ENCODE data around the gene SH3RF1. TPM values are rescaled to one million over a fixed set of nuclear protein-coding genes. Genes with fewer than 3 reads are reported as not detected.

The SH3RF1 gene
- total and polyA plus RNA-seq, 2 experiments from 2014 or later = 7.8 to 12.4 TPM

- DNase-seq (ENCODE audit: low spot score) (no peak), ATAC-seq (no peak)
- Histone ChIP-seq H3K4me1 (ENCODE audit: insufficient read depth) (no peaks in the 10 kb centered on the region), H4K20me1 (replicated peaks; ENCODE audit: insufficient read depth) (peaks cover 2% of the 10 kb centered on the region; the same call in 1 of the 2 replicates), H3K4me3 (no peak overlapping the region), H3F3A (replicated peaks; ENCODE audit: low read depth) (no peaks in the 10 kb centered on the region), H3K4me2 (no peak overlapping the region), H3K9me2 (ENCODE audit: insufficient read depth) (no peaks in the 10 kb centered on the region), H3K27me3 (ENCODE audit: insufficient read depth) (no peaks in the 10 kb centered on the region), H3K36me3 (ENCODE audit: insufficient read depth) (peaks cover 3% of the 10 kb centered on the region), H2AFZ (no peak overlapping the region), H3K27ac (ENCODE audit: low read depth) (no peak overlapping the region), H3K79me2 (replicated peaks; ENCODE audit: insufficient read depth) (no peaks in the 10 kb centered on the region)
- no peak overlapping the region for H3K27ac Mint-ChIP-seq
- TF ChIP-seq, protein P1, sequence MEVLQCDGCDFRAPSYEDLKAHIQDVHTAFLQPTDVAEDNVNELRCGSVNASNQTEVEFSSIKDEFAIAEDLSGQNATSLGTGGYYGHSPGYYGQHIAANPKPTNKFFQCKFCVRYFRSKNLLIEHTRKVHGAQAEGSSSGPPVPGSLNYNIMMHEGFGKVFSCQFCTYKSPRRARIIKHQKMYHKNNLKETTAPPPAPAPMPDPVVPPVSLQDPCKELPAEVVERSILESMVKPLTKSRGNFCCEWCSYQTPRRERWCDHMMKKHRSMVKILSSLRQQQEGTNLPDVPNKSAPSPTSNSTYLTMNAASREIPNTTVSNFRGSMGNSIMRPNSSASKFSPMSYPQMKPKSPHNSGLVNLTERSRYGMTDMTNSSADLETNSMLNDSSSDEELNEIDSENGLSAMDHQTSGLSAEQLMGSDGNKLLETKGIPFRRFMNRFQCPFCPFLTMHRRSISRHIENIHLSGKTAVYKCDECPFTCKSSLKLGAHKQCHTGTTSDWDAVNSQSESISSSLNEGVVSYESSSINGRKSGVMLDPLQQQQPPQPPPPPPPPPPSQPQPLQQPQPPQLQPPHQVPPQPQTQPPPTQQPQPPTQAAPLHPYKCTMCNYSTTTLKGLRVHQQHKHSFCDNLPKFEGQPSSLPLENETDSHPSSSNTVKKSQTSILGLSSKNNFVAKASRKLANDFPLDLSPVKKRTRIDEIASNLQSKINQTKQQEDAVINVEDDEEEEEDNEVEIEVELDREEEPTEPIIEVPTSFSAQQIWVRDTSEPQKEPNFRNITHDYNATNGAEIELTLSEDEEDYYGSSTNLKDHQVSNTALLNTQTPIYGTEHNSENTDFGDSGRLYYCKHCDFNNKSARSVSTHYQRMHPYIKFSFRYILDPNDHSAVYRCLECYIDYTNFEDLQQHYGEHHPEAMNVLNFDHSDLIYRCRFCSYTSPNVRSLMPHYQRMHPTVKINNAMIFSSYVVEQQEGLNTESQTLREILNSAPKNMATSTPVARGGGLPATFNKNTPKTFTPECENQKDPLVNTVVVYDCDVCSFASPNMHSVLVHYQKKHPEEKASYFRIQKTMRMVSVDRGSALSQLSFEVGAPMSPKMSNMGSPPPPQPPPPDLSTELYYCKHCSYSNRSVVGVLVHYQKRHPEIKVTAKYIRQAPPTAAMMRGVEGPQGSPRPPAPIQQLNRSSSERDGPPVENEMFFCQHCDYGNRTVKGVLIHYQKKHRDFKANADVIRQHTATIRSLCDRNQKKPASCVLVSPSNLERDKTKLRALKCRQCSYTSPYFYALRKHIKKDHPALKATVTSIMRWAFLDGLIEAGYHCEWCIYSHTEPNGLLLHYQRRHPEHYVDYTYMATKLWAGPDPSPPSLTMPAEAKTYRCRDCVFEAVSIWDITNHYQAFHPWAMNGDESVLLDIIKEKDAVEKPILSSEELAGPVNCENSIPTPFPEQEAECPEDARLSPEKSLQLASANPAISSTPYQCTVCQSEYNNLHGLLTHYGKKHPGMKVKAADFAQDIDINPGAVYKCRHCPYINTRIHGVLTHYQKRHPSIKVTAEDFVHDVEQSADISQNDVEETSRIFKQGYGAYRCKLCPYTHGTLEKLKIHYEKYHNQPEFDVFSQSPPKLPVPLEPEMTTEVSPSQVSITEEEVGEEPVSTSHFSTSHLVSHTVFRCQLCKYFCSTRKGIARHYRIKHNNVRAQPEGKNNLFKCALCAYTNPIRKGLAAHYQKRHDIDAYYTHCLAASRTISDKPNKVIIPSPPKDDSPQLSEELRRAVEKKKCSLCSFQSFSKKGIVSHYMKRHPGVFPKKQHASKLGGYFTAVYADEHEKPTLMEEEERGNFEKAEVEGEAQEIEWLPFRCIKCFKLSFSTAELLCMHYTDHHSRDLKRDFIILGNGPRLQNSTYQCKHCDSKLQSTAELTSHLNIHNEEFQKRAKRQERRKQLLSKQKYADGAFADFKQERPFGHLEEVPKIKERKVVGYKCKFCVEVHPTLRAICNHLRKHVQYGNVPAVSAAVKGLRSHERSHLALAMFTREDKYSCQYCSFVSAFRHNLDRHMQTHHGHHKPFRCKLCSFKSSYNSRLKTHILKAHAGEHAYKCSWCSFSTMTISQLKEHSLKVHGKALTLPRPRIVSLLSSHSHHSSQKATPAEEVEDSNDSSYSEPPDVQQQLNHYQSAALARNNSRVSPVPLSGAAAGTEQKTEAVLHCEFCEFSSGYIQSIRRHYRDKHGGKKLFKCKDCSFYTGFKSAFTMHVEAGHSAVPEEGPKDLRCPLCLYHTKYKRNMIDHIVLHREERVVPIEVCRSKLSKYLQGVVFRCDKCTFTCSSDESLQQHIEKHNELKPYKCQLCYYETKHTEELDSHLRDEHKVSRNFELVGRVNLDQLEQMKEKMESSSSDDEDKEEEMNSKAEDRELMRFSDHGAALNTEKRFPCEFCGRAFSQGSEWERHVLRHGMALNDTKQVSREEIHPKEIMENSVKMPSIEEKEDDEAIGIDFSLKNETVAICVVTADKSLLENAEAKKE (CRISPR knock-in tag; IDR thresholded peaks at IDR 0.05) = no peak
- TF ChIP-seq NANOG (IDR thresholded peaks at IDR 0.05; ENCODE audit: borderline replicate concordance) (no peak), EZH2 (IDR thresholded peaks at IDR 0.05; ENCODE audit: low read depth, unreplicated experiment) (no peak), CTCF (conservative IDR thresholded peaks at IDR 0.05; ENCODE audit: low read depth in 2 of 2) (no peak), POLR2AphosphoS5 (IDR thresholded peaks at IDR 0.05; ENCODE audit: low read depth) (no peak), STAT1 (IDR thresholded peaks at IDR 0.05; ENCODE audit: unreplicated experiment) (no peak), ZNF331 (CRISPR knock-in tag; IDR thresholded peaks at IDR 0.05; ENCODE audit: low read depth) (no peak), ZNF114 (CRISPR knock-in tag; IDR thresholded peaks at IDR 0.05) (no peak), REST (IDR thresholded peaks at IDR 0.05; ENCODE audit: unreplicated experiment) (no peak), CREB1 (CRISPR knock-in tag; IDR thresholded peaks at IDR 0.05; ENCODE audit: low read depth) (no peak), JUNB (IDR thresholded peaks at IDR 0.05; ENCODE audit: unreplicated experiment) (no peak), EZH2phosphoT487 (IDR thresholded peaks at IDR 0.05; ENCODE audit: unreplicated experiment) (no peak)
- TF ChIP-seq, protein P2, sequence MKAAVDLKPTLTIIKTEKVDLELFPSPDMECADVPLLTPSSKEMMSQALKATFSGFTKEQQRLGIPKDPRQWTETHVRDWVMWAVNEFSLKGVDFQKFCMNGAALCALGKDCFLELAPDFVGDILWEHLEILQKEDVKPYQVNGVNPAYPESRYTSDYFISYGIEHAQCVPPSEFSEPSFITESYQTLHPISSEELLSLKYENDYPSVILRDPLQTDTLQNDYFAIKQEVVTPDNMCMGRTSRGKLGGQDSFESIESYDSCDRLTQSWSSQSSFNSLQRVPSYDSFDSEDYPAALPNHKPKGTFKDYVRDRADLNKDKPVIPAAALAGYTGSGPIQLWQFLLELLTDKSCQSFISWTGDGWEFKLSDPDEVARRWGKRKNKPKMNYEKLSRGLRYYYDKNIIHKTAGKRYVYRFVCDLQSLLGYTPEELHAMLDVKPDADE (IDR thresholded peaks at IDR 0.05) = no peak
- no peaks in the 10 kb centered on the region for H3K27me3 Mint-ChIP-seq (ENCODE audit: insufficient read depth, low read depth, poor library complexity)
- H3K36me3 Mint-ChIP-seq (ENCODE audit: low read depth) = peaks cover 17% of the 10 kb centered on the region
- H3K9me3 Mint-ChIP-seq = no peaks in the 10 kb centered on the region
- H3K4me1 Mint-ChIP-seq = no peaks in the 10 kb centered on the region; the same call in 1 of the 3 replicates
- no peak overlapping the region for H3K4me3 Mint-ChIP-seq
Measured at GRCh38 chr4:169119536-169119935, 151.2 kb downstream of the SH3RF1 start.

Measured in GM23338 (cell line).